ENCODE results near the gene JPH2. TPM values are rescaled to one million over a fixed set of nuclear protein-coding genes. Genes with fewer than 3 reads are reported as not detected.

Gene JPH2
- total RNA-seq, 1 donor from 2014 or later = 1.5 TPM

DNA sequence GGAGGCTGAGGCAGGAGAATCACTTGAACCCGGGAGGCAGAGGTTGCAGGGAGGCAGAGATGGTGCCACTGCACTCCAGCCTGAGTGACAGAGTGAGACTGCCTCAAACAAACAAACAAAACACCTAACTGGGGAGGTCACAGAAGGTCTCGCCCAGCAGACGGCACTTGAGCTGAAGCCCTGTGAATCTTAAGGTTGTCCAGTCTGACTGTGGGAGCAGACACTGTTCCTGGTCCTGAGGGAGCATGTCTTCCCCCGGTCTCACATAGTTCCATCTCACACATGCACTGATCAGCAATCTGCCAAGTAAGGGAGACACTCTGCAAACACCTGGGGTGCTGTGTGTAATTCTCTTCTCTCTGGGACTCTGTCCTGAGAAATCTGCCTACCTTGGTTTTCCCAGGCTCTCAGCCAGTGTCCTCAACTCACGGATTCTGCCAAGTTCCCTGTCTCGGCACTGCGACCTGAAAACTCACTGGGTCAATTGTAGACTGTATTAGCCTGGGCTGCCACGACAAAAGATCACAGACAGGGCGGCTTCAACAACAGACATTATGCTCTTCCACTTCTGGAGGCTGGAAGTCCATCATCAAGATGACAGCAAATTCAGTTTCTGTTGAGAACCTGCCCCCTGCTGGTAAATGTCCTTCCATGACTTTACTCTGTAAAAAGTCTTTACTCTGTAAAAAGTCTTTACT lies 94.3 kb downstream of the JPH2 start:
- ATAC-seq (no peak), DNase-seq (ENCODE audit: low spot score) (peak; percentile 14)
- intact Hi-C loops (cut with DNase I) = no loop called here

DNA sequence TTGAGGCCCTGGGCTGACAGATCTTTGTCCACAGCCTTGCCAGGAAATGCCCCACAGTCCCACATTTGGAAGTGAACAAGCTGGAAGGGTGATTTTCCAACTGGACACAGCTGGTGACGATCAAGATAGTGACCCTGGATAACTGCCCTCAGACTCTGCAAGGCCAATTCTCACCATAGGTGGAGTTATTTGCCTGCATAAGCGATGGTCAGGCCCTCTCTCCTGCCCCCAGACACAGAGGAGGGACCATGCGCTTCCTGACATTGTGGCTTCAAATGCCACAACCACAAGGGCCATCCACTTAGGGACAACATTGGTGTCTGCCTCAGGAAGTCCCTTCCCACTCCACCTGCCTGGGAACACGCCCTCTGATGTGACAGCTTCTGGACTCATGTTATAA lies 96.0 kb downstream of the JPH2 start:
- ATAC-seq (no peak), DNase-seq (ENCODE audit: low spot score) (peak; percentile 27)
- intact Hi-C loops (cut with DNase I) = no loop called here

DNA sequence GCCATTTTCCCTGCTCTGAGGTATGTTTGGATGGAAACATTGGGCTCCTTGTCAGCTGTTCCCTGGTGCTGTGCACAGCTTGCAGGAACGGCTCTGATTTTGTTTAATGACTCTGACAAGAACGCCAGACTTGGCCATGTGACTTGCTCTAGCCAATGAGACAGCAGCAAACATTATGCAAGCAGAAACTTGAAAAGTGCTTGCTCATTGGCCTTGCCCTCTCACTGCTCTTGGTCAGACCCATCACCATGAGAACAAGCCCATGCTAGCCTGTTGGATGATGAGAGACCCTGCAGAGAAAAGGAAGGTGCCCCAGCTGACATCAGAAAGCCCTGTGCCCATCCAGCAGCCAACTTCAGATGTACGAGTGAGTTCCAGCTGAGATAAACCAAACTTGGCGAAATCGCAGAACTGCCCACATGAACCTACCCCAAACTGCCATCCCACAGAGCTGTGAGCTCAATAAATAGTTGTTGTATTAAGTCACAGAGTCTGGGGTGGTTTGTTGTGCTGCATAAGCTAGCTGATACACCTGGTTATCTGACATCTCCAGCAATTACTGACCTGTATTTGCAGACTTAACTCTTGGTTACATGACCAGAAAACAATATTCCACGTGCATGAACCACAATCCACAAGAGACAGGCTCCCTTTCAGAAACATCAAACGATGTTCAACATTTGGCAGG lies 96.9 kb downstream of the JPH2 start:
- intact Hi-C loops (cut with DNase I) = loop anchor here (5.0 kb wide), 1 partner anchor 338 kb away; no protein-coding TSS in a partner anchor
- no peak for ATAC-seq
- DNase-seq (ENCODE audit: low spot score) = peak; percentile 15

DNA sequence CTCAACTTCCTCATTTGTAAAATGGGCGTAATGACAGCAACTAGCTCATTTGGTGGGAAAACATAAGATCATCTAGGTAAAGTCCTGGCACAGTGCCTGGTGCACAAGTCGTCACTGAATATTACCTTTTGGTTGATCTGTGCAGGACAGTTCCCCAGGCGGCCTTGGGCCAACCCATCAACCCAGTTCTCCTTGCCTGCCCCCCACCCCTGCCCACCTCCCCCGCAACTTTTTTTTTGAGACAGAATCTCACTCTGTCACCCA lies 99.2 kb downstream of the JPH2 start:
- intact Hi-C loops (cut with DNase I) = loop anchor here (5.0 kb wide), 1 partner anchor 335 kb away; no protein-coding TSS in a partner anchor
- DNase-seq (ENCODE audit: low spot score) (no peak), ATAC-seq (no peak)

DNA sequence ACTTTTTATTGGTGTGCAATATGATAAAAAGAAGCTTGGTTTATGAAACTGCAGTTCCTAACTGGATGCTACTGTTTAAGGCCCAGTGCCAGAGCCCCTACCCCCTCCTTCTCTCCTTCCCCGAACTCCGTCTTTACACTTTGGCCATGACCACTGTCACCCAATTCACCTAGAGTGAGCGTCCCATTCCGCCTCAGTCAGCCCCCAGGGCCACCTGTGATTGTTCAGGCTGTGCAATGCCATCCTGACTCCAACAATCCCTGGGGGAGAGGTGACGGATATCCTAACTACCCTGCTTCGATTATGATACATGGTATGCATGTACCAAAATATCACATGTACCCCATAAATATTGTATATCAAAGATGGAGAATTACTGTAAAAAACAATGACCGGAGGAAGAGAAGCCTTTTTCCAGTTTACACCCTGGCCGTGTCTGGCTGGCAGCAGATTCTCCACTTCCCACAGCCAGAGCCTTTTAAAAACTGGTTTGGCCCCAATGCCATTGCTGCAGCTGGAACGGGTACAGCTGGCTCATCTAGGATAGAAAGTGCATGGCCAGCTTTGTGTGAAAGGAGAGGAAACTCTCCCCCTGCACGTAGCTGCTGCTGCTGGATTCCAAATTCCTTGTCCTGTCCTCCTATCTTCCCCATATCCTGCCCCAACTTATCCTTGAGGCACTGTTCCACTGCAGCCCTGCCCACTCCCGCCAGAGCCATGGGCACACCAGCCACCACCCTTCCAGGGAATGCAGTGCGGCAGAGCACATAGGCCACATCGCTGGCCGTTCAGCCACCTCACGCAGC lies 99.7 kb downstream of the JPH2 start:
- intact Hi-C loops (cut with DNase I) = loop anchor here (5.0 kb wide), 1 partner anchor 335 kb away; no protein-coding TSS in a partner anchor
- peak; percentile 35 for DNase-seq (ENCODE audit: low spot score)
- no peak for ATAC-seq

DNA sequence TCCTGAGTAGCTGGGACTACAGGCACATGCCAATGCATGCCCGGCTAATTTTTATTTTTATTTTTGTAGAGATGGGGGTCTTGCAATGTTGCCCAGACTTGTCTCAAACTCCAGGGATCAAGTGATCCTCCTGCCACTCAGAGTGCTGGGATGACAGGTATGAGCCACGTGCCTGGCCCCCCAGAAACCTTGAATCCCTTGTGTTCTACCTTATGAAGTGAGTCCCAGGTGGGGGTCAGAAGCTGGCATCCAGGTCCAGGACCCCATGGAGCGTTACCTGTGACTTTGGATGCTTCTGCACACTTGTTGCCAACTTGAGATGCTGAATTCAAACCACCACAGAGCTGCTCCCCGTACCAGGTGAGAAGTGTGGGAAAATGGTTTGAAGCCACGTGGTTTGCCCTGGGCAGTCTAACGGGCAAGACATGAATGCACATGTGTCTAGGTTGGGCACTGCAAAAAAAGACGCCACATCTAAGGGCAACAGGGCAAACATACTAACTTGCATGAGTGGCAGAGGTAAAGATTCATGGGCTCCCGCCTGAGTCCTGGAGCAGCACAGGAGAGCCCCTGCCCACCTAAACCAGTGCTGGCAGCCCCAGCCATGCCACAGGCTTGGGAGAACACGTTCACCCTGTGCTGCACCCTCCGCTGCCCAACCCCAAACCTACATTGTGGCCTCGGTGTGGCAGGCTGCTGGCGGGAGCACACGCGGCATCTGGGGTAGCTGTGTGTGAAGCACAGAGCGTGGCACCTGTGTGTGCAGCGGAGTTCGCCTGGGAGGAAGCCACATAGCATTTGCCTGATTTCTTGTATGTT lies 101.2 kb downstream of the JPH2 start:
- peak; percentile 21 for DNase-seq (ENCODE audit: low spot score)
- intact Hi-C loops (cut with DNase I) = loop anchor here (5.0 kb wide), 1 partner anchor 334 kb away; no protein-coding TSS in a partner anchor

DNA sequence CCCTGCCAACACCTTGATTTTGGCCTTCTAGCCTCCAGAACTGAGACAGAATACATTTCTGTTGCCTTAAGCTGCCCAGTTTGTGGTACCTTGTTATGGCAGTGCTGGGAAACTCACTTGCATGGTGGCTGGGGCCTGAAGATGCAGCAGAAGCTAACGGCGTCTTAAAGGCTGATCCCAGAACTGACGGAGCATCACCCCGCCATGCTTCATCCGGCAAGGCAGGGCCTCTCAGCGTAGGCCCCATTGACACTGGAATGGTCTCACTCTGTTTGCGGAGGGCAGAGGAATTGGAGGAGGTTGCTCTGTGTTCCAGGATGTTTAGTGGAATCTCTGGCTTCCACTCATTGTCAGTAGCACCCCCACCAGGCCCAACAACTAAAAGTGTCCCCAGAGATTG lies 102.1 kb downstream of the JPH2 start:
- intact Hi-C loops (cut with DNase I) = loop anchor here (5.0 kb wide), 1 partner anchor 333 kb away; no protein-coding TSS in a partner anchor
- DNase-seq (ENCODE audit: low spot score) = no peak
- no peak for ATAC-seq

More for the DNA sequence above, 101.2 kb downstream of the JPH2 start:
- no peak for ATAC-seq

DNA sequence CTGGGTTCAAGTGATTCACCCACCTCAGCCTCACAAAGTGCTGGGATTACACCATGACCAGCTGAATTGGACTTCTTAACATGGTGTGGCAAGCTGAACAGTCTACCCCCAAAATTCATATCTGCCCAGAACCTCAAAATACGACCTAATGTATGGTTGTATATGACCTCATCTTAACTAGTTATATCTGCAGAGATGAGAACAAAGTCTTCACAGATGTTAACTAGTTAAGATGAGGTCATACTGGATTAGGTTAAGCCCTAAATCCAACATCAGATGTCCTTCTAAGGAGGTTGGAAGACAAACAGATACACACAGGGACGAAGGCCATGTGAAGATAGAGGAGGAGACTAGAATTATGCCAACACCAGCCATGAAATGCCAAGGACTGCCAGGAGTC lies 102.5 kb downstream of the JPH2 start:
- intact Hi-C loops (cut with DNase I) = no loop called here
- DNase-seq (ENCODE audit: low spot score) = no peak
- ATAC-seq = no peak

DNA sequence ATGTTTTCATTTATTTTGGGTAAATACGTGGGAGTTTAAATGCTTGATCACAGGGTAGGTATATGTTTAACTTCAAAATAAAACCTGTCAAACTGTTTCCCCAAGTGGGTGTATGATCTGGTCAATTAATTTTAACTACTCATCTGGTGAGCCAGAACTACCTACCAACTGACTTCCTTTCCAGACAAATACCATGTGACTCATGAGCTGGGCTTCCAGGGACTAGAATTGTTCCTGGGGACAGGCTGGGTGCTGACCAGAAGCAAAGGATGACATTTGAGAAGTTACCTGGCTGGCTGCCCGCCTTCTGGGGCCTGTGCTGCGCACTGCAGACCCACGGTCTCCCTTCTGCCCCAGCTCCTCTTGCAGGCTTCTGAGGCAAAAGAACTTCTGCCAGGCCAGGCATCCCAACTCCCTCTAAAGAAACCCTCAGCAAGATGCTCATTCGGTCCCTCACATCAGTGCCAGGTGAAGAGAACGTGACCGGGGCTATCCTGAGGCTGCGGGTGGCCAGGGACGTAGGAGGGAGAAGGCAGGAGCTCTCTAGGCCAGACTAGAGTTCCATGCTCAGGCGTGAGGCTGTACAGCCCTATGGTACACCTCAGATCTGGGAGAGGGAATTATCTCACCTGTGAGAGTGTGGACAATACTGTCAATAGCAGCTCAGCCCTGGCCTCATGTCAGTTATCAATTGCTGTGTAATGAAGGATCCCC lies 103.6 kb downstream of the JPH2 start:
- intact Hi-C loops (cut with DNase I) = no loop called here
- no peak for ATAC-seq
- DNase-seq (ENCODE audit: low spot score) = no peak

DNA sequence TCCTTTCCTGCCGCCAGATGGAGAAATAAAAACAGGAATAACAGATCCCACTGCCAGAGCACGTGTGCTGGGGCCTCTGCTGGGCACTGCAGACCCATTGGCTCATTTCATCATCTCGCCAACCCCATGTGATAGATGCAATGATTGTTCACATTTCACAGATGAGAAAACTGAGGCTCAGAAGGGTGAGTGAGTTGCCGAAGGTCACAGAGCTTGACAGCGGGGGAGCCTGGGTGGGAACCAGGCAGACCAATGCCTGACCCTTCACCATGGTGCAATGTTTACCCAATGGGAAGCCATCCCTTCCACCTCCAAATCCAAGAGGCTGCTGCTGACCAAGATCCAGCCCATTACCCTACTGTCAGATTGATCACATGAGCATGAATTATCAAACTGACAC lies 105.1 kb downstream of the JPH2 start:
- intact Hi-C loops (cut with DNase I) = no loop called here
- no peak for ATAC-seq
- peak; percentile 17 for DNase-seq (ENCODE audit: low spot score)

DNA sequence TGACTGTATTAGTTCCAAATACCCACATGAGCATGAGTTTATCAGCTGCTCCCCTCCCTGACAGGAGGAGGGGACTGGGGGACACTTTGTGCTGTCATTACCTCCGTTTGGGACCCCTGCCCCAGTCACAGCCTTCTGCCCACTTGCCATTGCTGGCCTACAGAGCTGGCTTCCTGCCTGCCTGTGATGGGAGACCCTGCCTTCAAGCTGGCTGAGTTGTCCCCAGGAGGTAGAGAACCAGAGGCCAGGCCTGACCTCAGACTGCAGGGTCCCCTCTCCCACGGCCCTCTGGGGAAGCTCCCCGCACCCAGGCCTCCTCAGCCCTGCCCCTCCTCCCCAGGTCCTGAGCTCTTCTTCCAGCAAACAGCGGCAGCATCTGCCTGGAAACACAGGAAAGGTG lies 105.5 kb downstream of the JPH2 start:
- intact Hi-C loops (cut with DNase I) = no loop called here
- no peak for ATAC-seq
- peak; percentile 32 for DNase-seq (ENCODE audit: low spot score)

DNA sequence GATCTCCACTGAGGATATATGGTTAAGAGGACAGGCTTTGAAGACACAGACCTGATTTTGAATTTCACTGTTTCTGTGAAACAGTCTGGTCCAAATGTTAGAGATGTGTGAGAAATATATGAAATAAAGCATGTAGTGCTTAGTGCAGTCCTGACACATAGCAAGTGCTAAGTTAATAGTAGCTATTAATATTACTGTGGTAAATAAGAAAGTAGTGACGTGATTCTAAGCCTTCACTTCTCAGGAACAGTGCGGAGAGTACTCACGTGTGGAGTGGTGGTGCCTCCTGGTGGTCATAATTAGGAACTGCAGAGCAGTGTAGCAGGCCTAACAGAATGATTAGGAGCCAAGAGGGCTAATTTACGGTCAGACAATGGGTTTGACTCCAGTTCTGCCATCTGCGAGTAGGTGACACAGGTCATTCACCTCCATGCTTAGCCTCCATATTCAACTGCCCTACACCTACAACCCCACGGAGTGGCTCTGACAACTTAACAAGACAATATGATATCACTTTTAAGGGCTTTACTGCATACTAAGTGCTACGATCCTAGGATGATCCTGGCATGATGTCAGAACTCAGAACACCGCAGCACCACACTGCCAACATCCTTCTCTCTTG lies 106.2 kb downstream of the JPH2 start:
- intact Hi-C loops (cut with DNase I) = no loop called here
- DNase-seq (ENCODE audit: low spot score) (peak; percentile 78), ATAC-seq (peak; percentile 88)

DNA sequence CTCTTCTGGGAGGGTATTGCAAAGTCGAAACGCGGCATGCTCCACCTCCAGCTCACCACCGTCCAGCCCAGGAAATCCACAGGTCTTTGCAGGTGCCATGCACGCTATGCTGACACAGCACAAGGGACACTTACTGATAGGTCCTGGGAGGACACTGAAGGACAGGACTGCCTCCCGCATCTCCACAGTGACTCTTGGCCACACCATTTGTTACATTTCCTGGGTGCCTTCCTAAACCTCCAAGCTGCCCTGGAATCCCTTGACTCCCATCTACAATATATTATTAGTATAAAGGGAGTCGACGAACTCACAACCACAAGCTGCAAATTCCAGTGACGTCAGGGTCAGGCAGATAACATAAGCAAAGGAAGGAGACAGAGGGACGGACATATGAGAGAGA lies 106.9 kb downstream of the JPH2 start:
- DNase-seq (ENCODE audit: low spot score) (peak; percentile 14), ATAC-seq (no peak)
- intact Hi-C loops (cut with DNase I) = no loop called here

DNA sequence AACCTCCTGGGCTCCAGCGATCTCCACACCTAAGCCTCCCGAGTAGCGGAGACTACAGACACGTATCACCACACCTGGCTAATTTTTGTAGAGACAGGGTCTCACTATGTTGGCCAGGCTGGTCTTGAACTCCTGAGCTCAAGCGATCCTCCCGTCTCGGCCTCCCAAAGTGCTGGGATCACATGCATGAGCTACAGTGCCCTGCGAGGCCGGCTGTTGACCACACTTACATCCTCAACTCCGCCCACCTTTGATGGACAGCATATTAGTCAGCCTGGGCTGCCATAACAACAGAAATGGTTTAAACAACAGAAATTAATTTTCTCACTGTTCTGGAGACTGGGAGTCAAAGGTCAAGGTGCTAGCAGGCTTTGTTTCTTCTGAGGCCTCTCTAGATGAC lies 107.7 kb downstream of the JPH2 start:
- intact Hi-C loops (cut with DNase I) = no loop called here
- DNase-seq (ENCODE audit: low spot score) = peak; percentile 30
- no peak for ATAC-seq

DNA sequence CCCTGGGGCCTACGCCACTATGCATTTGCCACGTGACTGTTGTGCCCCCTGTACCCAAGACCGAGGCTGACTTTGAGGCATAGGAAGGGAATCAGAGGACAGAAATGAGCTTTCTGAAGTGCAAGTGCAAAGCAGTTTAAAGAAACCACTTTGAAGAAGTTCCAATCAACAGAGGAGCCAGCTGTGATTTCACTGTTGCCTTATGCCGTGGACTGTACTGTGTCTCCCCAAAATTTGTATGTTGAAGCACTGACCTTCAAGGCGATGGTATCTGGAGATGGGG lies 111.1 kb downstream of the JPH2 start:
- DNase-seq (ENCODE audit: low spot score) (no peak), ATAC-seq (no peak)
- intact Hi-C loops (cut with DNase I) = no loop called here

DNA sequence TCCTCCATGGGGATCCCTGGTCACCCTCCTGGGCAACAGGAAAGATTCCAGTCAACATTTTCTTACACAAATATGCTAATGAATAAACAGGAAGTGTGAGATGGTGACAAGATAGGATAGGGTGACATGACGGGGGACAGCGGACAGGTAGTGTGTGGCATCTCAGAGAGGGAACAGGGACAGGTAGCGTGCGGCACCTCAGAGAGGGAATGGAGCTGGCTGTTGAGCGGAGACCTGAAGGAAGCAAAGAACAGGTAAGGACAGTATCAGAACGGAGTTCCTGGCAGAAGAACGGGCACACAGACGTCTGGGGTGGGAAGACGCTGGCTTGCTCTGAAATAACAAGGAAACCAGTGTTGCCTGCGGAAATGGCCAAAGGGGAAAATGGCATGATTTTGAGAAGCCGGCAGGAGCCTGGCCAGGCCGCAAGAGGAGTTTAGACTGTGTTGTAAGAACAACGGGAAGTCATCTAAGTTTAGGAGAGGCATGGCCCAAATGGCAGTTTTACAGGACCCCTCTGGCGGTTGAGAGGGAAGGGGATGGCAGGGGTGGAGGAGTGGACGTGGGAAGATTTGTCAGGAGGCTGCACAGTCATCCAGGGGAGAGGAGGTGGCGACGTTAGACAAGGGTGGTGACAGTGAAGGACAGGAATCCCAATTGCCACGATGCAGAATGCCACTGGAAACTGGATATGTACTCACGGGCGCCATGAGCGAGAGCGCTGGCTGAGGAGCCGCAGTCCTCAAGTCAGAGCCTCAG lies 111.6 kb downstream of the JPH2 start:
- DNase-seq (ENCODE audit: low spot score) = peak; percentile 43
- intact Hi-C loops (cut with DNase I) = no loop called here
- no peak for ATAC-seq

DNA sequence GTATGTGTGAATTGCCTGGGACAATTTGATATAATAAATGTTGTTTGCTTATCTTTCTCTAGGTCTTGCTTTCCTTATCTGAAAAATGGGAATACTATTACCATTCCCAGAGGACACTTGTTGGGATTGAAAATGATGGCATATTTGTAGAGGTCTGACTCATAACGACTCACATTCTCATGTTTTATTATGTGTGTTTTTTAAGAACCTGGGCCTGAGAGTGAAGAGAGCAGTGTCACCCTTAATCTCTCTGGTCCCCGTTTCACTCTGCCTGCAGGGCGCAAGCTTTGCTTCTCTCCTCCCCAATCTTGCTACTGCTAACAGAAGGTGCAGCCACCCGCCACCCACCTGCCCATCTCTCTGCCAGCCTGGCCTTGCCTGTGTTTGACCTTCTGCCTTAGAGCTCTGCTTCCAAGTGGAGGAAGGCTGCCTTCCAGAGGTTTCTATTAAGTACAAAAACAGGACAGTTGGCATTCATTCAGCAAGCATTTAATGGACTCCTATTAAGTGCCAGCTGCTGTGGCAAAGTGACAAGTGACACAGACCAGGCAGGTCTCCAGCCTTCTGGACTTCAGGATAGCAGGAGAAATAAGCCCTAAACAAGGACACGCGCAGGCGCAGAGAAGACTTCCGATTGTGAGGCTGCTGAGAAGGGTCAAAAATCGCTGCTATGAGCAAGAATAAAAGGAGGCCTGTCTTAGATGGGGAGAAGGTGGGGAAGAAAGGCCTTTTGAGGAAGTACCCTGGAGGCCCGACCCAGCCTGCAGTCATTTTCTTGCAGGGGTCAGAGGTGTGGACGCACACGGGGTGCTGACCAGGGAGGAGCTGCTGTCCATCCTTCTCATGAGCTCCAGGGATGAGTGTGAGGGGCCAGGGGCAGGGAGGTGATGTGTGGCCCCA lies 112.5 kb downstream of the JPH2 start:
- ATAC-seq (no peak), DNase-seq (ENCODE audit: low spot score) (peak; percentile 13)
- intact Hi-C loops (cut with DNase I) = no loop called here
